Right atrium auricular region (tissue), 2 donors: ENCODE results near the gene PNMA5. TPM values are rescaled to one million over a fixed set of nuclear protein-coding genes. Genes with fewer than 3 reads are reported as not detected.
A peak's percentile ranks its signal among the peaks of the same experiment; 100 is the strongest.

Source experiments
- DNase-seq: peaks from one replicate; pipeline ENCODE4 v3.0.0-alpha.2; 2019; ENCODE audit warnings: low spot score
- H3K27ac ChIP-seq, 2 donors: fragments of 200-600 bp; sonication (generic); 1 replicate in 1 of 2; 2 replicates in 1 of 2; pipeline ENCODE4 v1.5.1; 2016 to 2019
- H3K27me3 ChIP-seq, 2 donors: fragments of 200-600 bp; sonication (generic); one replicate each; pipeline versions ENCODE4 v1.5.1 to v1.6.0; 2017 to 2019
- H3K36me3 ChIP-seq: fragments of 200-600 bp; sonication (generic); one replicate; pipeline ENCODE4 v1.5.1; 2016
- H3K4me1 ChIP-seq, 2 donors: fragments of 200-600 bp; sonication (generic); one replicate each; pipeline versions ENCODE4 v1.5.1 to v1.6.0; 2017 to 2019
- H3K4me3 ChIP-seq, 2 donors: fragments of 200-600 bp; sonication (generic); 1 replicate in 1 of 2; 2 replicates in 1 of 2; pipeline ENCODE4 v1.5.1; 2017 to 2019; ENCODE audit warnings: mild to moderate bottlenecking in 1 of 2, moderate library complexity in 1 of 2
- H3K9me3 ChIP-seq, 2 donors: fragments of 200-600 bp; sonication (generic); one replicate each; pipeline ENCODE4 v1.5.1; 2019
- total RNA-seq, 2 donors: library from RNA; depleted of rRNA; stranded (reverse); fragments of >200 nt; gene quantifications; one replicate each; pipeline ENCODE4 v1.1.0, GENCODE V29; 2016
- TF ChIP-seq, protein P1 (sequence below), 2 donors: fragments of 200-600 bp; sonication (generic); IDR thresholded peaks; one replicate each; pipeline ENCODE4 v1.5.1; 2019; ENCODE audit warnings: antibody characterized with exemption in 2 of 2

Gene PNMA5
- total RNA-seq, 2 donors from 2014 or later = not detected

- DNase-seq = peak; percentile 91
- Histone ChIP-seq H3K27ac (peak overlapping the region; percentile 70 to 81), H3K4me3 (peak overlapping the region; percentile 47 to 56), H3K36me3 (no peaks in the 10 kb centered on the region), H3K4me1 (peaks cover 0 to 8% of the 10 kb centered on the region in 2 donors), H3K9me3 (no peaks in the 10 kb centered on the region), H3K27me3 (no peaks in the 10 kb centered on the region)
- TF ChIP-seq, protein P1, sequence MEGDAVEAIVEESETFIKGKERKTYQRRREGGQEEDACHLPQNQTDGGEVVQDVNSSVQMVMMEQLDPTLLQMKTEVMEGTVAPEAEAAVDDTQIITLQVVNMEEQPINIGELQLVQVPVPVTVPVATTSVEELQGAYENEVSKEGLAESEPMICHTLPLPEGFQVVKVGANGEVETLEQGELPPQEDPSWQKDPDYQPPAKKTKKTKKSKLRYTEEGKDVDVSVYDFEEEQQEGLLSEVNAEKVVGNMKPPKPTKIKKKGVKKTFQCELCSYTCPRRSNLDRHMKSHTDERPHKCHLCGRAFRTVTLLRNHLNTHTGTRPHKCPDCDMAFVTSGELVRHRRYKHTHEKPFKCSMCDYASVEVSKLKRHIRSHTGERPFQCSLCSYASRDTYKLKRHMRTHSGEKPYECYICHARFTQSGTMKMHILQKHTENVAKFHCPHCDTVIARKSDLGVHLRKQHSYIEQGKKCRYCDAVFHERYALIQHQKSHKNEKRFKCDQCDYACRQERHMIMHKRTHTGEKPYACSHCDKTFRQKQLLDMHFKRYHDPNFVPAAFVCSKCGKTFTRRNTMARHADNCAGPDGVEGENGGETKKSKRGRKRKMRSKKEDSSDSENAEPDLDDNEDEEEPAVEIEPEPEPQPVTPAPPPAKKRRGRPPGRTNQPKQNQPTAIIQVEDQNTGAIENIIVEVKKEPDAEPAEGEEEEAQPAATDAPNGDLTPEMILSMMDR (IDR thresholded peaks at IDR 0.05) = peak; percentile 65 to 87
These were observed 52.4 kb downstream of the PNMA5 start for GRCh38 chrX:152941328-152942076.

Other genes starting within 250 kb of the PNMA5 start
- gene MAGEA2, start 240.3 kb downstream of the PNMA5 start, total RNA-seq = not detected
- gene CSAG3, start 234.9 kb downstream of the PNMA5 start, total RNA-seq = not detected
- not detected for gene MAGEA6, start 224.4 kb downstream of the PNMA5 start, total RNA-seq
- 10 to 100 TPM; 23.3 to 23.5 TPM for gene CETN2, start 163.4 kb downstream of the PNMA5 start, total RNA-seq
- gene NSDHL, start 163.1 kb downstream of the PNMA5 start, total RNA-seq = 10 to 100 TPM; 14.1 to 28.1 TPM
- 1 to 10 TPM; 1.3 to 2.0 TPM for gene ZNF185, start 96.0 kb downstream of the PNMA5 start, total RNA-seq
- 1 to 10 TPM in 1 of 2 donors, under 1 TPM in 1; 0.63 to 2.6 TPM for gene PNMA3, start 62.4 kb upstream of the PNMA5 start, total RNA-seq
- gene PNMA6A, start 78.3 kb upstream of the PNMA5 start, total RNA-seq = 1 to 10 TPM; 1.7 to 2.9 TPM
- not detected for gene MAGEA1, start 185.2 kb upstream of the PNMA5 start, total RNA-seq